Head of caudate nucleus (tissue), 42 donors: ENCODE measurements around the gene CHRM4.
"Not testable (repeated sequence)": the region's sequence is repeated elsewhere in the genome, so short reads cannot be mapped to it uniquely, and the experiment has no call there.

Experiments
- DNase-seq, 42 donors: peaks; one replicate each; pipeline versions ENCODE4 v3.0.0 to v3.0.0-alpha.2; 2020 to 2021; ENCODE audit warnings: mixed read lengths in 7 of 42
- intact Hi-C: fragments of 100-400 bp; cut with DNase I; formaldehyde crosslinking; loops from one replicate; pipeline ENCODE4 v1.15.0; 2022

CHRM4 gene

DNA sequence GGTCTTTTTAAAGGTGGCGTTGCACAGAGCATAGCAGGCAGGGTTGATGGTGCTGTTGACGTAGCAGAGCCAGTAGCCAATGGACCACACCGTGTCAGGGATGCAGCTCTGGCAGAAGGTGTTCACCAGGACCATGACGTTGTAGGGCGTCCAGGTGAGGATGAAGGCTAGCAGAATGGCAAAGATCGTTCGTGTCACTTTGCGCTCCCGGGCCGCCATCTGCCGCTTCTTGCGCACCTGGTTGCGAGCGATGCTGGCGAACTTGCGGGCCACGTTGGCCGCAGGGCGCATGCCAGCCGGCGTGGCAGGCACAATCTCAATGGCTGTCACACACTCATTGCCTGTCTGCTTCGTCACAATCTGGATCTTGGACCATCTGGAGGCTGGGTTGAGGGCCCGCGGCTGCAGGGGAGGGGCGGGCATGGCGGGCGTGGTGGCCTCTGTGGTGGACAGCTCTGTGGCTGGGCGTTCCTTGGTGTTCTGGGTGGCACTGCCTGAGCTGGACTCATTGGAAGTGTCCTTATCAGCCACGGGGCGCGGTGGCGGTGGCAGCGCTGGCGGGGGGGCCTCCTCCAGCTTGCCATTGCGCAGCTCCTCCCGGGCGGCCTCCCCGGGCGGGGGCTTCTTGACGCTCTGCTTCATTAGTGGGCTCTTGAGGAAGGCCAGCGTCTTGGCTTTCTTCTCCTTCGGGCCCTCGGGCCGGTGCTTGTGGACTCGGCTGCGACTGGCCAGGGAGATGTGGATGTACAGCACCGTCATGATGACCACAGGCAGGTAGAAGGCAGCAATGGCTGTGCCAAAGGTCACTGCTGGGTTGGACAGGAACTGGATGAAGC, 6.2 kb downstream of the CHRM4 start:
- intact Hi-C loops = loop anchor here (5.0 kb wide), 1 partner anchor 142 kb away; no protein-coding TSS in a partner anchor
- no peak for DNase-seq

DNA sequence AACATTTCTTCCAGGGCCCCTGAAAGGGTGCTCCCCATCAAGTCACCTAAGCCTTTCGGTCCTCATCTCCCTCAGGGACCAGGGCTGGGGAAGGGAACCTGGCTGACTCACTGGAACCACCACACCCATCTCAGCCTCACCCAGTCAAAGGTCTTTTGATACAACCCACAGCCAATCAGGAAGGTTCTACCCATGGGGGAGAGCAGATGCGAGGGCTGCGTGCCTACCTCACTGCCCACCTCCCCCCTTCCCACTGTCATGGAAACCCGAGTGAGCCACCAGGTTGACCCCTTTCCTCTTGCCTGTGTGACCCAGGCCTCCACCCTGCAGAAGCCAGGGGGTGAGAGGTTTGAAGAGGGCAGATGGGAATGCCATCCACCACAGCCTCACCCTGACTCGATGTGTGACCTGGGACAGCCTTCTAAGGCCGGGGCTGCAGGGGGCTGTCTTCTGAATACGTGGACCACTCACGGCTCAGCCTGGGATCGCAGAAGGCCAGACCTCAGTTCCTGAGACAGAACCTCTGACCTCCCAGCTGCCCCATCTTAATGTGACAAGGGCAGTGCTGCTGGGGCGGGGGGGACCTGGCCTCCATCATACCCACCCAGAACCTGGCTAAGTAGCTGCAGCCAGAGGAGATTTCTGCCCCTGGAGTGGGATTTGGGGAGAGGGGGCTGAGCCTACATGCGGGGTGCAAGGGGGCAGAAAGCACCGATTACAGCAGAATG, 7.4 kb downstream of the CHRM4 start:
- intact Hi-C loops = no loop called here

DNA sequence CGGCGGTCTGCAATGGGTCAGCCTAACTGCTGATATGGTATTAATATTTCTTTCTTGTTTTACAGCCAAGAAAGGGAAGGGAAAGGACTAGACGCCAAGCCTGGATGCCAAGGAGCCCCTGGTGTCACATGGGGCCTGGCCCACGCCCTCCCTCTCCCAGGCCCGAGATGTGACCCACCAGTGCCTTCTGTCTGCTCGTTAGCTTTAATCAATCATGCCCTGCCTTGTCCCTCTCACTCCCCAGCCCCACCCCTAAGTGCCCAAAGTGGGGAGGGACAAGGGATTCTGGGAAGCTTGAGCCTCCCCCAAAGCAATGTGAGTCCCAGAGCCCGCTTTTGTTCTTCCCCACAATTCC, 8.2 kb downstream of the CHRM4 start:
- no peak for DNase-seq

More for the DNA sequence above, 7.4 kb downstream of the CHRM4 start:
- DNase-seq = no peak

DNA sequence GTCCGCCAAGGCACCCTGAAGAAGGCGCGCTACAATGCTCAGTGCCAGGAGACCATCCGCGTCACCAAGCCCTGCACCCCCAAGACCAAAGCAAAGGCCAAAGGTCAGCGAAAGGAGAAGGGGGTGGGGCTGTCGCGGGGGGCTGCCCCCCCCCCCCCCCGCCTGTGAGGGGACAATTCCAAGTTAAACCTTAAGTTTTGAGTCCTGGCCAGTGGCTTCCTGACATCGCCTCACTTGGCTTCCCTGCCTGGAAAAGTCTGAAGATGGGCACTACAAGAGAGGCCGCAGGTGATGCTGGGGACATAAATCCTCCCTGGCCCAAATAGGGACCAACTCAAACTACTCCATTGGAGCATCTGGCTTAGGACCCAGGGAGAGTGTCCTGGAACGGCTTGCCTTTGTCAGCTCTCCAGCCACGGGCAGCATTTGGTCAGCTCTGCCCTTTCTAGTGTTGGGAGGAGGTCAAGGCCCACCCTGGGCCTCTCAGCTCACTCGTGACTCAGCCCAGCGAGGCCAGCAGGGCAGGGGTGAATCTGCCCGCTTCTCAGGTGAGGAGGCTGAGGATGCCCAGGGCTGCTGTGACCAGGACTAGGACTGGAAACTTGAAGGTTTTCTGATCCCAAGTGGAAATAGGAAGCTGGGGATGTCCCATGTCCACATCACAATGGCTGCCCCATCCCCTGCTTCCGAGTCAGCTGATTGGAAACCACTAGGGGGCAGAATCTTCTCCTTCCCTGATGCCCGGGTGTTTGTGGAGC, 8.8 kb downstream of the CHRM4 start:
- intact Hi-C loops = no loop called here
- DNase-seq = peak in 22 of 42 donors; percentile 29 to 79 (median 60)

More for the DNA sequence above, 8.2 kb downstream of the CHRM4 start:
- intact Hi-C loops = no loop called here

DNA sequence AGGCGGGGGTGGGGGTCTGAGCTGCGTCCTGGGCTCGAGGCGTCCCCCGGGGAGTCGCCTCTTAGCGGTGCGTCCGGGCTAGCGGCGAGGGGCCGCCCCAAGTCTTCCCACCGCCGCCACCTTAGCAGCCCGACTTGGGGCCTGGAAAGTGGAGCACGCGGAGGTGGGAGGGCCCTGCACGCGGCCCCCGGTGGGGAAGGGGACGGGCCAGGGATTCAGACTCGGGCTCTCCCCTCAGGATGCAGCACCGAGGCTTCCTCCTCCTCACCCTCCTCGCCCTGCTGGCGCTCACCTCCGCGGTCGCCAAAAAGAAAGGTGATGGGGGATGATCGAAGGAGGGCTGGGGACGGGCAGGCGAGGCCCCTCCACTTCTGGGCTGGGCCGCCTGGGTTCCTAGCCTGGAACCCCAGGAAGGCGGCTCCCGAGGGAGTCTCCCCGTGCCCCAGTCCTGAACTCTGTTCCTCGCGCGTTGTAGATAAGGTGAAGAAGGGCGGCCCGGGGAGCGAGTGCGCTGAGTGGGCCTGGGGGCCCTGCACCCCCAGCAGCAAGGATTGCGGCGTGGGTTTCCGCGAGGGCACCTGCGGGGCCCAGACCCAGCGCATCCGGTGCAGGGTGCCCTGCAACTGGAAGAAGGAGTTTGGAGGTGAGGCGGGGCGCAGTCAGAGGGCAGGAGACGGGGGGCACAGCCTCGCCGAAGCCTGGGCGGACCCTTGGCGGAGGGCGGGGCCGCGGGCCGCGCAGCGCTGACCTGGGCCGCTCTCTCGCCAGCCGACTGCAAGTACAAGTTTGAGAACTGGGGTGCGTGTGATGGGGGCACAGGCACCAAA, 9.5 kb downstream of the CHRM4 start:
- peak in 4 of 42 donors; percentile 28 to 56 (median 49) for DNase-seq
- intact Hi-C loops = no loop called here

DNA sequence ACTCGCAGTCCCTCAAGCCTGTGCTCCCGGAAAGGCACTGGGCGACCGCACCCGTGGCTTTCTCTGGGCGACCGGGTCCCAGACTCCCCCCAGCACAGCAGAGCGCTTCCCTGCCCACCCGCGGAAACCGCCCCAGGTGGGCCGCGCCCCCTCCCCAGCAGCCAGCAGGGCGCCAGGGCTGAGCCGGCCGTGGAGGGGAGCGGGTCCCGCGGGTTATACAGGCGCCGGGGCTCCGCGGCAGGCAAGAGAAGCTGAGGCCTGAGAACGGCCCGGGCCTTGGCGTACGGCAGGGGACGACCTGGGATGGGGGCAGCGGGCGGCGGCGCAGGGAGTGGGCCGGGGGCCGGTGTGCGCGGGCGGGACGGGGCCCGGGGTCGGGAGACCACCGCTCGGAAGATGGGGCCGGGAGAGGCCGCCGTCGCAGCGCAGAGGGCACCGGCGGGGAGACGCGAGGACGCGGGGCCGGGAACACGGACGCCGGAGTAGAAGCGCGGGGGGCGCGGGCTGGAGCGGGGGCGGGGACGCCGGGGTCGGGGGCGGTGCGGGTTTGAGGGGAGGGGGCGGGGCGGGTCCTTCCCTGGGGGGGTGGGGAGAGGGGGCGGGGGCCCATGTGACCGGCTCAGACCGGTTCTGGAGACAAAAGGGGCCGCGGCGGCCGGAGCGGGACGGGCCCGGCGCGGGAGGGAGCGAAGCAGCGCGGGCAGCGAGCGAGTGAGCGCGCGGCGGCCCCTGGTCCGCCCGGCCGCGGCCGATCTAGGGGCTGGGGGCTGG, 10.3 kb downstream of the CHRM4 start, which contains the start of gene MDK:
TSS of gene MDK (plus strand) at position 622 of the 771 bp plus-strand sequence. CDS start 389 bp downstream, outside the sequence.
- DNase-seq = peak in 1 of 42 donors; percentile 48
- intact Hi-C loops = no loop called here

DNA sequence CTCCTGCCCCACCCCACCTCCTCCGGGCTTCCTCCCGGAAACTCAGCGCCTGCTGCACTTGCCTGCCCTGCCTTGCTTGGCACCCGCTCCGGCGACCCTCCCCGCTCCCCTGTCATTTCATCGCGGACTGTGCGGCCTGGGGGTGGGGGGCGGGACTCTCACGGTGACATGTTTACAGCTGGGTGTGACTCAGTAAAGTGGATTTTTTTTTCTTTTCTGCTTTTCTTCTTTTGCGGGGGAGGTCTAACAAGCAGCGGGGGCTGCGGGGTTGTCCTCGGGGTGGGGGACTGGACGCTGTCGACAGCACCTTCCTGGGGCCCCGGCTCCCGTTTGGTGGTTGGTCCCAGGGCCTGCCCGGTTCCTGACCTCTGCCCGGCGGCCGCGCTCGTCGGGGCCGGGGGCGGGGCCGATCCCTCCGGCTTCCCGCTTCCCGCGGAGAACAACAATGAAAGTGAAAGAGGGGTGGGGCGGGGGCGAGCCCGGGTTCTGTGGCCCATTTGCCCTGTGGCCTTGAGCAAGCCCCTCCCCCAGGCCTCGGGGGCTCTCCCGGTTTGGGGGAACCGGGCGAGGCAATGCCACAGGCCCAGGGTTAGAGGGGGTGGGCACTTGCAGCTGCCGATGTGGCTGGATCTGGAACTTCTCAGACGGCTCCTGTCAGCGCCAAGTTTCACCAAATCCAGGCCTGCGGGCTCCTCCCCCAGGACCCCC, 11.1 kb downstream of the CHRM4 start:
- peak in 22 of 42 donors; percentile 30 to 75 (median 50) for DNase-seq
- intact Hi-C loops = no loop called here

DNA sequence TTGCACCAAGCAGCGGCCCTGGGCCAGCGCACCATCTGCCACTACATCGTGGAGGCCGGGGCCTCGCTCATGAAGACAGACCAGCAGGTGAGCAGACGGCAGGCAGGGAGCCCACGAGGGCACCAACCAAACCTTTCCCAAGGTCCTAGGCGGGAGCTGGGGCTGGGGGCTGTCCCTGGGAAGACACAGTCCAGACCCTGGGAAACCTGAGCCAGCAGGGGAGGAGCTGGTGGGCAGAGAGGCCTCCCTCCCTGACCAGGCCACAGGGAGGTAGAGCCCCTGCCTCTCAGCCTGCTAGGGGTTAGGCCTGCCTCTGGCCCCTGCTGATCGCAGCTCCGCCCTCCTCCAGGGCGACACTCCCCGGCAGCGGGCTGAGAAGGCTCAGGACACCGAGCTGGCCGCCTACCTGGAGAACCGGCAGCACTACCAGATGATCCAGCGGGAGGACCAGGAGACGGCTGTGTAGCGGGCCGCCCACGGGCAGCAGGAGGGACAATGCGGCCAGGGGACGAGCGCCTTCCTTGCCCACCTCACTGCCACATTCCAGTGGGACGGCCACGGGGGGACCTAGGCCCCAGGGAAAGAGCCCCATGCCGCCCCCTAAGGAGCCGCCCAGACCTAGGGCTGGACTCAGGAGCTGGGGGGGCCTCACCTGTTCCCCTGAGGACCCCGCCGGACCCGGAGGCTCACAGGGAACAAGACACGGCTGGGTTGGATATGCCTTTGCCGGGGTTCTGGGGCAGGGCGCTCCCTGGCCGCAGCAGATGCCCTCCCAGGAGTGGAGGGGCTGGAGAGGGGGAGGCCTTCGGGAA, 11.9 kb downstream of the CHRM4 start:
- DNase-seq, intact Hi-C loops: not testable (repeated sequence)

DNA sequence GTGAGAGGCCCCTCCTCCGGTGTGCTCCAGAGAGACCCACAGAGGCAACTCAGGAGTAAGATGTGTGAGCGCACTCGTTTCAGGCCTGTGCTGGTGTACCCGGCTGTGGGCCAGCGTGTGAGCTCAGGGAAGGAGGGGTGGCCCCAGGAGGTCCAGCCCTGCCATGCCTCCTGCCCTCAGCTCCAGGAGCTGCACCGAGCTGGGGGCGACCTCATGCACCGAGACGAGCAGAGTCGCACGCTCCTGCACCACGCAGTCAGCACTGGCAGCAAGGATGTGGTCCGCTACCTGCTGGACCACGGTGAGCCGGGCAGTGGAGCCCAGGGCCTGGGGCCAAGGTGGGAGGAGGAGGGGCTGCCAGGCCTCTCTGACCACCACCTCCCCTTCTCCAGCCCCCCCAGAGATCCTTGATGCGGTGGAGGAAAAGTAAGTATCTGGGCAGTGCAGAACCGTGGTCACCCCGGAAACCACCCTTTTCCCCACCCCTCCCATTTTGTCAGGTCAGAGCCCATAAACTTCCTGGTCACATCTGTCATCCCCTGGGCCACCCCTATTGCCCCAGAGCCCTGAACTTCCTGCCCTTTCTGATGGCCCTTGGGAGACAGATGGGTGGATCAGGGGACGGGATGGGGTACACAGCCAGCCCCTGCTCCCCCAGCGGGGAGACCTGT, 12.6 kb downstream of the CHRM4 start:
- intact Hi-C loops = no loop called here
- no peak for DNase-seq

DNA sequence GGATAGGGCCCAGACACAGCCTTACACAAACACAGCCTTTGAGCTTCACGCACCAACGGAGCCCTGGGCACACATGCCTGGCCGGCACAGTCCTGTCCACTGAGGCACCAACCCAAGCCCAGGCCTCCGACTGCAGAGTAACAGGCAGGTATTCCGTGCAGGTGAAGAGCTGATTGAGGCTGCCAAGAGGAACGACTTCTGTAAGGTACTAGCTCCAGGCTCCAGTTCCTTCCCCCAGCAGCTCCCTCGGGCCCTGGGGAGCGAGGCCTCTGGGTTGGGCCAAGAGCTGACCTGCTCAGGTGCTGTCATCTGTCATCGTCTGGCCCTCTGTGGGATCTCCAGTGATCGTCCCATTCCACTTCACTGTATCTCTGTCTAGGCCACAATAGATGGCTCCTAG, 13.3 kb downstream of the CHRM4 start:
- no peak for DNase-seq
- intact Hi-C loops = no loop called here

DNA sequence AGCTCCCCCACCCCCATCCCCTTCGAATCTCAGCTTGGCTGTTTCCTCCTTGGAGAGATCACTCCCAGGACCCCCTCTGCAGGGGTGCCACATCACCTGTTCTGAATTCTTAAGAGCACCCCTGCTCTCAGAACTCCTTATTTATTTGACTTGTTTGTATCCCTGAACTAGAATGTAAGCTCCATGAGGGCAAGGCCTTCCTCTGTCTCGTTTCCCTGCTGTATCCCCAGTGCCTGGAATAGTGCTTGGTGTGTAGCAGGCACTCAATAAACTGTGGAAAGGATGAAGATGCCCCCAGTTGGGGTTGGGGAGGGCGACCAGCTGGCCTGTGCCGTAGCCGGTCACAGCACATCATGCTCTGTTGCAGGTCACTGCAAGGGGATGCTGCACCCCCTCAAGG, 13.7 kb downstream of the CHRM4 start:
- no peak for DNase-seq
- intact Hi-C loops = no loop called here

DNA sequence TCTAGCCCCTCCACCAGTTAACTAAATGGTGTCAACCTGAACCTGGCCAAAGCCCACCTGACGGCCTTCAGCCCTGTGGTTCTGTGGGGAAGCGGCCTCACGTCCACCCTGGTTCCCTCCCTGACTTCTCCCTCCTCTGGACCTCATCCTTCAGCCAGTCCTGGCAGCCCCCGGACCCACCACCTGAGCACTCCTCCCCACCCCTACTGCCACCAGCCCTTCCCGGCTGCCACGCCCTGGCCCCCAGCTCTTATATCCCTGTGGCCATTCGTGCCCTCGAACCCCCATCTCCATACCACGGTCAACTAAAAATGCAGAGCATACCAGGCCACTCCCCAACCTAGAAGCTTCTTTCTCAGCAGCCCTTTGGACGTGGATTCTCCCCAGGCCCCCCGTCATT, 14.3 kb downstream of the CHRM4 start:
- intact Hi-C loops = no loop called here
- DNase-seq = no peak

DNA sequence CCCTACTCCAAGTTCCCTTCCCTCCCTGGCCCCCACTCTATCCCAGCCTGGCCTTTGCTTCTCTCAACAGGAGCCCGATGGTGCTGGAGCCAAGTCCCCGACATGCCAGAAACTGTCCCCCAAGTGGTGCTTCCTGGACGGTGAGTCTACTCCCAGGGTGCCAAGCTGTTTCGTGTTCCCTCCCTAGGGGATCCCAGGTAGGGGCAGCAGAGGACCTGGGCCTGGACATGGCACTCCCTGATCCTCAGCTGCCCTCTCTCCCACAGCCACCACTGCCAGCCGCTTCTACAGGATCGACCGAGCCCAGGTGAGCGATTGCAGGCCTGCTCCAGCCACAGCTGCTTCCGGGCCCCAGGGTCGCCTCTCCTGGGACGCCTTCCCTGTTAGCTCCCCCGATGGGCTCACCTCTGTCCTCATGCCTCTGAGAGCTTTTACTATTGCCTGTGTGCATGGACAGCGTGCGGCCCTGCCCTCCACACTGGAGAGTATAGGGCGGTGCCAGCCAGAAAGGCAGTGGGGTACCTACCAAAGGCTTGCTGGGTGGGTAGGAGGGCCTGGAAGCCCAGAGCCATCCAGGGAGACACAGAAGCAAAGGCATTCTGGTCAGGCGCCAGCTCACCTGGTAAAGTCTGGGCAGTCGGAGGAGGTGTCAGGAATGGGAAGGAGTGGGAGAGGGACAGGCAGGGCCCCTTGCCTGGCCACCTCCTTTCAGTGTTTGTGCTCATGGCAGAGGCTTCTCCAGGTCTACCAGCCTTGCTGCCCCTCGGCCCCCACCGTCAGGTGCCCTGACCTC, 15.1 kb downstream of the CHRM4 start:
- no peak for DNase-seq
- intact Hi-C loops = no loop called here

DNA sequence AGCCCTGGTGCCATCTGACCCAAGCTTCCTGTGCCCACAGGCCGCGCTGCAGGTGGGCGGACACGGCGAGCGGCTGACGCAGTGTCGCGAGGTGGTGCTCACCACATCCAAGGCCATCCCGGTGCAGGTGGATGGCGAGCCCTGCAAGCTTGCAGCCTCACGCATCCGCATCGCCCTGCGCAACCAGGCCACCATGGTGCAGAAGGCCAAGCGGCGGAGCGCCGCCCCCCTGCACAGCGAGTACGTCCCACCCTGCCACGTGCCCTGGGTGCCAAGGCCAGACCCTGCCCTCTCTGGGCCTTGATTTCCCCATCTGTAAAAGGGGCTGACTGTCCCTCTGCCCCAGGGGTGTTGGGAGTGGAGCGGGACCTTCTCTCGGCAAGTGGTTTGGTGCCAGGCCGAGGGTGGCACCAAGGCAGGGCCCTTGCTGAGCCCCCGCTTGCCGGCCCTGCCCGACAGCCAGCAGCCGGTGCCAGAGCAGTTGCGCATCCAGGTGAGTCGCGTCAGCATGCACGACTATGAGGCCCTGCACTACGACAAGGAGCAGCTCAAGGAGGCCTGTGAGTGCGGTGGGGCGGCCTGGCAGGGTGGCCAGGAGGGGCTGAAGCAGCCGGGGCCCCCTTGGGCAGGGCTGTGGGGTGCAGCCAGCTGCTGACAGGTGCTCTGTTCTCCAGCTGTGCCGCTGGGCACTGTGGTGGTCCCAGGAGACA, 16.0 kb downstream of the CHRM4 start:
- intact Hi-C loops = no loop called here
- no peak for DNase-seq

DNA sequence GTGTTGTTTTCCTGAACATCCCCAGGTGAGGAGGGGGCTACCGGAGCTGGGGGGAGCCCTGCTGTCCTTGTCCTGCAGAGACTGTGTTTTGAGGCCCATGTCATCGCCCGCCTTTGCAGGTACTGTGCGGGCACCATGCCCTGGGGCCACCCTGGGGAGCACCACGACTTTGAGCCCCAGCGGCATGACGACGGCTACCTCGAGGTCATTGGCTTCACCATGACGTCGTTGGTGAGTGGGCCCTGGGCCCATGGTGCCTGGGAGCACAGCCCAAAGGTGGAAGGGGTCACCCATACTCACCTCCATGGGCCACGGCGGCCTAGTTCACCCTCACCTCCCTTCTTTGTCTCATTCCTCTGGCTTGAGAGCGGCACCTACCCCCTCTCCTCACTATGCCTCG, 16.8 kb downstream of the CHRM4 start:
- no peak for DNase-seq
- intact Hi-C loops = no loop called here
